Colon (tissue), 2 donors: Measurements from ENCODE around the gene ALG1.
"Not testable (repeated sequence)": the region's sequence is repeated elsewhere in the genome, so short reads cannot be mapped to it uniquely, and the experiment has no call there.

Experiments used
- FAIRE-seq: peaks from 2 replicates; lab custom pipeline; 2012; peaks lifted over from hg19 to GRCh38; lab: Jason Lieb, UNC
- donor health status: control.
- donor health status: control.

ALG1 gene

DNA sequence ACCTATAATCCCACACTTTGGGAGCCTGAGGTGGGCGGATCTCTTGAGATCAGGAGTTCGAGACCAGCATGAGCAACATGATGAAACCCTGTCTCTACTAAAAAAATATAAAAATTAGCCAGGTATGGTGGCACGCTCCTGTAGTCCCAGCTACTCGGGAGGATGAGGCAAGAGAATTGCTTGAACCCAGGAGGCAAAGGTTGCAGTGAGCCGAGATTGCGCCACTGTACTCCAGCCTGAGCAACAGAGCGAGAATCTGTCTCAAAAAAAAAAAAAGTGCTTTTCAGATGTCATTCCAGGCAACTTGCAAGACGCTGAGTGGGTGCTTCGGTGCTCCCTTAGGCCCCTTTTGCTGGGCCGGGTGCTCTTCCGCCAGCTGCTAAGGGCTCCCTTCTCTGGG, 27.1 kb upstream of the ALG1 start:
- FAIRE-seq = not testable (repeated sequence)

DNA sequence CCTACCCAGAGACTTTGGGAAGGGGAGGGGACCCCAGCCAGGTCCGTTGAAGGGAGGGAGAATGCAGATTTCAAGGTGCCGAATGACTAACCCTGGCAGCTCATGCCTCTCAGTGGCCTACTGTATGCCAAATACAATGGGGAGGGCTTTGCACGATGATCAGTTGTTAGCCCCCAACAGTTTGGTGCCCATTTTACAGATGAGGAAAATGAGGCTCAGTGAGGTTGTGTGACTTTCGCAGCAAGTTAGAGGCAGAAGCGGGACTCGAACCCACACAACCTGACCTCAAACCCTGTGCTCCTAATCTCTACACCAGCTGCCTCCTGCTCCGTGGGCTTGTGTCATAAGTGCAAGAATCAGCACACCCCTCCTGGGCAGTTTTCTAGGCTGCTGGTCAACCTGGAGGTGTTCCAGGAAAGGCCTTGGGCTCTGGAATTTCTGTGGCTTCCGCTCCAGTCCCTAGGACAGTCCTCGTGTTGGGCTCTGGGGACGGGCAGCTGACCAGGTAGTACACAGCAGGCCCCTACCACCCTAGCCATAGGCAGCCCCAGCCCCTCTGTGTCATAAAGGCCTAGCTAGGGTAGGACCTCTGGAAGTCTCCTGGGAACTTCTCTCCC, 26.0 kb upstream of the ALG1 start:
- FAIRE-seq = no peak

- no peak for FAIRE-seq
Observed at GRCh38 chr16:5046914-5047313, 24.7 kb upstream of the ALG1 start.

- FAIRE-seq = no peak
Observed at GRCh38 chr16:5054876-5055865, 16.5 kb upstream of the ALG1 start.

GRCh38 chr16:5056352-5056751, 15.3 kb upstream of the ALG1 start:
- no peak for FAIRE-seq

DNA sequence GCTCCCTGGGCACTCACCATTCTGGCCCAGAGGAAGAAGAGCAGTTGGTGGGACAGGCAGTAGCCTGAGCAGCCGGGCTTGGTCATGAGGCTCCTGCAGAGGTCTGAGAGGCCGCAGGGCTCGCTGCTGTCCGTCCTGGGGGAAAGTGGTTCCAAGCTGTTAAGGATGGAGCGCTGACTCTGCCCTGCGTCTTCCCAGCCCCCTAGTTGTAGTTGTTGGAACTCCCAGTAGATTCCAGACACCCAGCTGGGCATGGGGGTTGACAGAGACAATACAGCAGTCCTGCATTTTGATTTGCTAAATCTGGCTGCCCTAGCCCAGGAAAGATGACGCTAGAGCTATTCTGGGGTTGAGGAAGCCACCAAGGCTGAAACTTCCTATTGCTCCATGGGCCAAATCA, 13.2 kb upstream of the ALG1 start:
- FAIRE-seq = no peak

DNA sequence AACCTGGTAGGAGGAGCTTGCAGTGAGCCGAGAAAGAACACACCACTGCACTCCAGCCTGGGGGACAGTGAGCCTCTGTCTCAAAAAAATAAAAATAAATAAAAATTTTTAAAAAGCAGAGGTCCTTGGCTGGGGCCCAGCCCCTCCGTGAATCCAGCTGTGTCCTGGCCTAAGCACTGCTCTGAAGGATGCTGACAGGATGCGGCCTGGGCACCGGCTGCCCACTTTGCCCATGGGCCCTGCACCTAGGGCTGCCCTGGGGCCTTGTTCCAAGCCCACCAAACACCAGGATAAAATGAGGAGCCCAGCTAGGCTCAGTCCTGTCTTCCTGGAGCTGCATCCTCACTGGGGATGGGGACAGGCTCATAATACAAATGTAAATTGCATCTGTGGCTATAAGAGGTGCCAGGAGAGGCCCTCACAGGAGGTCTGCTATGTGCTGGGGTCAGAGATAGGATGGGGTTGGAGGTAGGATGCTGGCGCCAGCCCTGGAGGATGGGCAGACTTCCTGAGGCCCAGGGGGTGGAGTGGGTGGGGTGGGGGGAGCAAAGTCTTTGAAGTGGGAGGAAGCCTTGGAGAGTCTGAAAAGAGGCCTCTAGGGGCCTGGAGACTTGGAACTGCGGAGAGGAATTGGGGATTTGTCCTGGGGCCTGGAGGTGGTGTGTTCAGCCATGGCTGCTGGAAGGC, 12.1 kb upstream of the ALG1 start:
- FAIRE-seq = no peak

GRCh38 chr16:5060073-5060641, 11.5 kb upstream of the ALG1 start:
- no peak for FAIRE-seq

- no peak for FAIRE-seq
Observed at GRCh38 chr16:5062051-5062450, 9.6 kb upstream of the ALG1 start.

DNA sequence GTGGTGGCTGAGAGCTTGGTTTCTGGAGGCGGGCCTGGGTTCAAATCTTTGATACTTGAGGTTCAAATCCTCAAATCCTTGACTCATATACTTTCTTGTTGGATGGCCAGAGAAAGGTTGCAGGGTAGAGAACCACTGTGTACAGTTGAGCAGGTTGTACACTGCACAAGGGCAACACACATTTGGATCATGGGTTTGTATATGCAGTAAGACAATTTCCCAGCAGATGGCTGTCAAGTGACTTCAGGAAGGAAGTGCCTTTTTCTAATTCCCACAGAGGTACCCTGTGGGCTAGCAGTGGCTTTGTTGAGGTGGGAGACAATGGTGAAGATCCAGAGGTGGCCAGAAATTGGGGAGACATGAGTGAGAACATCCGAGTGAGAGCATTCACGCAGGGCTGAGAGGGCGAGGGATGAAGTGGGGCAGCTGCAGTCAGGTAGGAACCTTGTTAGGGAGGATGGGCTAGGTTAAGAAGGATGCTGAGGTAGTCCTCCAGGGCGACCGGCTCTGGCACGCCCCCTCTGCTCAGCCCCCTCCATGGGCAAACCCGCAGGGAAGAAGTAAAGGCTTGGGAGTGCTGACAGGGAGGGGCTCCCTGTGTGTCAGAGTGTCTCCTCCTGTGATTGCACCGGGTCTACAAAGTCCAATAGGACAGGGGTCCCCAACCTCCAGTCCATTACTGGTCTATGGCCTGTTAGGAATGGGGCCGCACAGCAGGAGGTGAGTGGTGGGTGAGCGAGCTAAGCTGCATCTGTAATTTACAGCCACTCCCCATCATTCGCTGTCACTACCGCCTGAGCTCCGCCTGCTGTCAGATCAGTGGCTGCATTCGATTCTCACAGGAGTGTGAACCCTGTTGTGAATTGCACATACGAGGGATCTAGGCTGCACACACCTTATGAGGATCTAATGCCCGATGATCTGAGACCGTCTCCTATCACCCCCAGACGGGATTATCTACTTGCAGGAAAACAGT, 8.6 kb upstream of the ALG1 start:
- no peak for FAIRE-seq

- FAIRE-seq = no peak
Observed at GRCh38 chr16:5064915-5065314, 6.7 kb upstream of the ALG1 start.

DNA sequence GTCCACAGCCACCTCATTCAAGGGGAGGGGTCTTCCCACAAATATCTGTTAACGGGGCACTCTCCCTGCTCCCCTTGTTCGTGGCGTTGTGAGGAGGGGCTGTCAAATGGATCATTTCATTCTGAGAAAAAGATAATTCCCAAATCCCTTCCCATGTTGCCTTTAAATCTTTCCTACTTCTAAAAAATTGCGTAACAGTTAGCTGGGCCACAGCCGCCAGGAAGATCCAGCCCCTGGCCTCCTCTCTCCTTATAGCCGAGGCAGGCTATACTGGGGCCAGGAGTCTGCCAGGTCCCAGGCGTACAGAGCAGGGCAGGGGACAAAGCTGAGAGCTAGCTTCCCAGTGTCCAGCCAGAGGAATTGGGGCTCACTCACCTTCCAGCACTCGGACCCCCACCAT, 6.3 kb upstream of the ALG1 start:
- no peak for FAIRE-seq

DNA sequence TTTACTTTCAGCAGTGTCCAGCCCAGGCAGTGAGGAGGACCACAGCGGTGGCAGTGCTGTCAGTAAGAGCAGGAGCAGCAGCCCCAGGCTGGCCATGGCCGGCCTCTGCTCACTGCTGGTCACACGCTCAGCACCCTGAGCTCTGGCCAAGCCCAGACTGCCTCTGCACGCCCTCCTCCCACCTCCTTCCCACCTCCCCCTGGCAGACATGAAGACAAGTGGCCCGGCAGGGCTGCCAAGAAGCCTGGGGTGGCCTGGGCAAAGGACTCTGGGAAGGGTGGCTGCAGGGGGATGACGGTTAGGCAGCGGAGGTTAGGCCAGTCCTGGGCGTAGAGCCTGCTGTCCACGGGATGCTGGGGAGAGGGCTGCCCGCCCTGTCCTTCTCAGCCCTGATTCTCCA, 5.8 kb upstream of the ALG1 start, which contains the start of gene C16orf89:
TSS of gene C16orf89 (minus strand) at position 144 of the 400 bp plus-strand sequence. CDS start at position 96, 48 bp downstream.
- FAIRE-seq = no peak

DNA sequence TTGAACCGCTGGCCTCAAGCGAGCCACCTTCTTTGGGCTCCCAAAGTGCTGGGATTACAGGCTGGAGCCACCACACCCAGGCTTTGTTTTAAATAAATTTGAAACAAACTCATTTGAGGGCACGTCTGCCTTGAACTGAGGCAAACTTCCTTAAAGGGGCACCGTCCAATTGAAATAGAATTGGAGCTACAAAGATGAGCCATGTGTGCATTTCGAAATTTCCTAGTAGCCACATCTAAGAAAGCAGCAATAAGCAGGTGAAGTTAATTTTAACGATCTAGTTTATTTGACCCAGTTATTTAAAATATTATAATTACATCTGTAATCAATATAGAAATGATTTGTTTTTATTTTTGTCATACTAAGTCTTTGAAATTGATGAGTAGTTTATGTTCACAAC, 5.1 kb upstream of the ALG1 start:
- FAIRE-seq = no peak

DNA sequence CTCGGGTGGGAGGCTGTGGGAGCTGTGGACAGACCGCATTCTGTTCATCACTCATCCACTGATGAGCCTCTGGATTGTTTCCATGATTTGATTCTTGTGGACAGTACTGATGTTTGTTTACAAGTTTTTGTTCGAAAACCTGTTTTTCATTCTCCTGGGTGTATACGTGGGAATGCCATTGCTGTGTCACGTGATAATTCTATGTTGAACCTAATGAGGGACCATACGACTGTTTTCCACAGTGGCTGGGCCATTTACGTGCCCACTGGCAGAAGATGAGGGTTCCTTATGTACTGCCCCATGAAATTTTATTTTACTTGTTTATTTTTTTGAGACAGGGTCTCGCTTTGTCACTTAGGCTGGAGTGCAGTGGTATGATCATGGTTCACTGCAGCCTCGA, 2.6 kb upstream of the ALG1 start:
- FAIRE-seq = no peak

GRCh38 chr16:5069854-5070253, 1.8 kb upstream of the ALG1 start:
- FAIRE-seq = no peak

DNA sequence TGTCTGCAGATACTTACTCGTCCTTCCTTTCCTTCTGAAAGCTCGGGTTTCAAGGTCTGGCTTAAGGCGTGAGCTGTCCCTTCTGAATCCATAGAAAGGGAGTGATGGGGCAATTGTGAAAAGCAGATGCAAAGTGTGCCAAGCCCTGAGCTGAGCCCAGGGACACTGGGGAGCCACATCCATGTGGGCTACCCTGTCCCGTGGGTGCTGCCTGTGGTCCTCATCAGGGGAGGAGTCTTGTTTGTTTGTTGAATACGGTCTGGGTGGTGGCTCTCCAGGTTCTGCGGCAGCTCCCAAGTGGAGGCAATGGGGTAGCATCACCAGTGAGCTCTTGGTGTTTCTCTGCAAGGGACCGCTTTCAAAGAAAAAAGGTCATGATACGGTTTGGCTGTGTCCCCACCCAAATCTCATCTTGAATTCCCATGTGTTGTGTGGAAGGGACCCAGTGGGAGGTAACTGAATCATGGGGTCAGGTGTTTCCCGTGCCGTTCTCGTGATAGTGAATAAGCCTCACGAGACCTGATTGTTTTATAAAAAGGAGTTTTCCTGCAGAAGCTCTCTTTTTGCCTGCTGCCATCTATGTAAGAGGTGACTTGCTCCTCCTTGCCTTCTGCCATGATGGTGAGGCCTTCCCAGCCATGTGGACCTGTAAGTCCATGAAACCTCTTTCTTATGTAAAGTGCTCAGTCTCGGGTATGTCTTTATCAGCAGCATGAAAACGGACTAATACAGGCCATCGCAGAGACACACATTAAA, 1.0 kb upstream of the ALG1 start:
- FAIRE-seq = no peak

GRCh38 chr16:5071341-5071680, 332 bp upstream of the ALG1 start:
- no peak for FAIRE-seq

DNA sequence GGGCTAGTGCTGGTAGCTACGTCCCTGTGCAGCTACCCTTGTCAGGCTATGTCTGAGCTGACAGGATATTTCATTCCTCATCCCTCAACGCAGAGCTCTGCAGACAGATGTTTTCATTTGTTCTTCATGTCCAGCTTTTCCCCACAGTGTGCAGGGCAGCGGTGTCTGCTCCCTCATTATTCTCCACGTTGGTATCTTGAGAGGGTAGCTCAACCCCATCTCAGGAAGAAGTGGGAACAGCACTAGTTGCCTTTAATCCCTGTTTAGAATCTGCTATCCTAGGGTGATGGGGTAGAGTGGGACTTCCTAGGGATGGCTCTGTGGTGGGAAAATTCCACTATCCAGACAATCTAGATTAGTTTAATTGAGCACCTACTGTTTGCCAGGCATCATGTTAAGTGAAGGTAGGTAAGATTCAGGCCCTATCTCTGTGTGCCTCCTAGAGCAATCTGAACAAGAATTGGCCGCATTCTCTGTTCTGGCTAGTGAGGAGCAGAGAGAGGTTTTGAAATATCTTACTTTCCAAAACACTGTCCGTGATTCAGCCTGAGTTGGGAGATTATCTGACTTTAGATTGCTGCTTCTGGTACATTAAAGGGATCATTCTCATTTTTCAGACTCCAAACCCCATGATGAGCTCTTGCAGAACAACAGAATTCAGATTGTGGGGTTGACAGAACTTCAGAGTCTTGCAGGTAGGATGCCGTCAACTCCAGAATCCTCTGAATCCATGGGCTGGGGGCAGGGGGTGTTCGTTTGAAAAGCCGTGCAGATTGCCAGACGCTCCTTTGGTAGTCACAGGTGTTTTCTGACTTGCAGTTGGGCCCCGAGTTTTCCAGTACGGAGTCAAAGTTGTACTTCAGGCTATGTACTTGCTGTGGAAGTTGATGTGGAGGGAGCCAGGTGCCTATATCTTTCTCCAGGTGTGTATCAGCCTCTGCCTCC, 963 bp downstream of the ALG1 start:
- FAIRE-seq = no peak

DNA sequence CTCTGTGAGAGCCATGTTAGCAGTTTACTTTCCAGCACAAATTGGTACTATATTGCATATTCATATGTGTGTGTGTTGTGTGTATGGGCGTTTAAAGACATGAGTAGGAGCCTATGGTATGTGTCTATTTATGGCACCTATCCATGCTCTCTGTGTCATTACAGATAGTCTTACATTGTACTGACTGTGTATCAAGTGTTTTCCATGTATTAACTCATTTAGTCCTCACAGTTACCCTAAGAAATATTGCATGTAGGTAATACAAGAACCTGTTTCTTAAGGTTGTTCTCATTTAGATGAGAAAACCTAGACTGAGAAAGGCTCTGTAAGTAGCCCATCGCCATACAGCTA, 1.6 kb downstream of the ALG1 start:
- FAIRE-seq = no peak
